ENCODE measurements around the gene PRR20C.
"Not testable (repeated sequence)": the region's sequence is repeated elsewhere in the genome, so short reads cannot be mapped to it uniquely, and the experiment has no call there.

PRR20C gene

GRCh38 chr13:57153761-57154160 lies at the start of gene PRR20C:
Gene PRR20C, plus strand, starts transcription at chr13:57154061. Its CDS starts 387 bp downstream, at chr13:57154448.
- H3K4me3 ChIP-seq (ENCODE audit: low read length); H3K4me2 ChIP-seq (ENCODE audit: low read length); H3K36me3 ChIP-seq (replicated peaks; ENCODE audit: low read depth, low read length); H3K27me3 ChIP-seq (ENCODE audit: low read depth, low read length); H3K27ac ChIP-seq (ENCODE audit: low read length); H3K9me3 ChIP-seq (ENCODE audit: insufficient read depth, low read length); H4K20me1 ChIP-seq (ENCODE audit: insufficient read depth, low read length); H3K4me1 ChIP-seq (ENCODE audit: low read length); H2AFZ ChIP-seq (ENCODE audit: low read depth, low read length); H3K9ac ChIP-seq (ENCODE audit: low read length); H3K79me2 ChIP-seq (ENCODE audit: low read length): not testable (repeated sequence)

- no peak overlapping the region for H3K4me3 ChIP-seq (ENCODE audit: low read length)
- TF ChIP-seq EZH2phosphoT487 (IDR thresholded peaks at IDR 0.05; ENCODE audit: low read depth) (no peak), CTCF (IDR thresholded peaks at IDR 0.05; ENCODE audit: low read depth, low read length) (no peak)
These were observed 38.9 kb upstream of the PRR20C start for GRCh38 chr13:57114945-57115344.

GRCh38 chr13:57123681-57124080 lies 30.2 kb upstream of the PRR20C start:
- TF ChIP-seq EZH2phosphoT487 (IDR thresholded peaks at IDR 0.05; ENCODE audit: low read depth) (no peak), CTCF (IDR thresholded peaks at IDR 0.05; ENCODE audit: low read depth, low read length) (no peak)
- Histone ChIP-seq H3K4me1 (ENCODE audit: low read length) (no peaks in the 10 kb centered on the region), H3K36me3 (replicated peaks; ENCODE audit: low read depth, low read length) (no peaks in the 10 kb centered on the region), H4K20me1 (ENCODE audit: insufficient read depth, low read length) (no peaks in the 10 kb centered on the region), H3K27me3 (ENCODE audit: low read depth, low read length) (no peaks in the 10 kb centered on the region), H3K4me2 (ENCODE audit: low read length) (no peak overlapping the region), H3K4me3 (ENCODE audit: low read length) (no peak overlapping the region), H2AFZ (ENCODE audit: low read depth, low read length) (no peak overlapping the region), H3K9ac (ENCODE audit: low read length) (no peak overlapping the region), H3K9me3 (ENCODE audit: insufficient read depth, low read length) (no peaks in the 10 kb centered on the region), H3K27ac (ENCODE audit: low read length) (no peak overlapping the region), H3K79me2 (ENCODE audit: low read length) (no peaks in the 10 kb centered on the region)

More at GRCh38 chr13:57114945-57115344, 38.9 kb upstream of the PRR20C start:
- no peak overlapping the region for H3K4me2 ChIP-seq (ENCODE audit: low read length)
- no peaks in the 10 kb centered on the region for H3K36me3 ChIP-seq (replicated peaks; ENCODE audit: low read depth, low read length)
- H2AFZ ChIP-seq (ENCODE audit: low read depth, low read length) = no peak overlapping the region
- H3K79me2 ChIP-seq (ENCODE audit: low read length) = no peaks in the 10 kb centered on the region
- H3K4me1 ChIP-seq (ENCODE audit: low read length) = no peaks in the 10 kb centered on the region
- no peak overlapping the region for H3K27ac ChIP-seq (ENCODE audit: low read length)
- no peak overlapping the region for H3K9ac ChIP-seq (ENCODE audit: low read length)
- no peaks in the 10 kb centered on the region for H3K9me3 ChIP-seq (ENCODE audit: insufficient read depth, low read length)
- no peaks in the 10 kb centered on the region for H4K20me1 ChIP-seq (ENCODE audit: insufficient read depth, low read length)
- H3K27me3 ChIP-seq (ENCODE audit: low read depth, low read length) = no peaks in the 10 kb centered on the region

- TF ChIP-seq CTCF (IDR thresholded peaks at IDR 0.05; ENCODE audit: low read depth, low read length) (no peak), EZH2phosphoT487 (IDR thresholded peaks at IDR 0.05; ENCODE audit: low read depth) (no peak)
- Histone ChIP-seq H3K9ac (ENCODE audit: low read length) (no peak overlapping the region), H3K4me1 (ENCODE audit: low read length) (no peaks in the 10 kb centered on the region), H2AFZ (ENCODE audit: low read depth, low read length) (no peak overlapping the region), H3K27me3 (ENCODE audit: low read depth, low read length) (no peaks in the 10 kb centered on the region), H4K20me1 (ENCODE audit: insufficient read depth, low read length) (no peaks in the 10 kb centered on the region), H3K79me2 (ENCODE audit: low read length) (no peaks in the 10 kb centered on the region), H3K36me3 (replicated peaks; ENCODE audit: low read depth, low read length) (no peaks in the 10 kb centered on the region), H3K27ac (ENCODE audit: low read length) (no peak overlapping the region), H3K4me2 (ENCODE audit: low read length) (no peak overlapping the region), H3K9me3 (ENCODE audit: insufficient read depth, low read length) (no peaks in the 10 kb centered on the region), H3K4me3 (ENCODE audit: low read length) (no peak overlapping the region)
These were observed 25.0 kb upstream of the PRR20C start for GRCh38 chr13:57128909-57129308.

GRCh38 chr13:57136093-57136492 lies 17.8 kb upstream of the PRR20C start:
- no peak for TF ChIP-seq EZH2phosphoT487 (IDR thresholded peaks at IDR 0.05; ENCODE audit: low read depth)
- no peak for TF ChIP-seq CTCF (IDR thresholded peaks at IDR 0.05; ENCODE audit: low read depth, low read length)
- no peaks in the 10 kb centered on the region for H3K27me3 ChIP-seq (ENCODE audit: low read depth, low read length)
- H3K9ac ChIP-seq (ENCODE audit: low read length) = no peak overlapping the region
- no peaks in the 10 kb centered on the region for H3K4me1 ChIP-seq (ENCODE audit: low read length)
- no peaks in the 10 kb centered on the region for H4K20me1 ChIP-seq (ENCODE audit: insufficient read depth, low read length)
- no peaks in the 10 kb centered on the region for H3K9me3 ChIP-seq (ENCODE audit: insufficient read depth, low read length)
- H3K79me2 ChIP-seq (ENCODE audit: low read length) = no peaks in the 10 kb centered on the region
- no peak overlapping the region for H3K4me3 ChIP-seq (ENCODE audit: low read length)
- H2AFZ ChIP-seq (ENCODE audit: low read depth, low read length) = no peak overlapping the region
- H3K4me2 ChIP-seq (ENCODE audit: low read length) = no peak overlapping the region
- H3K27ac ChIP-seq (ENCODE audit: low read length) = no peak overlapping the region
- H3K36me3 ChIP-seq (replicated peaks; ENCODE audit: low read depth, low read length) = no peaks in the 10 kb centered on the region

Data from OCI-LY3 (cell line).